Peyer's patch (tissue), 4 donors: ENCODE results near the gene DPF3. TPM values are rescaled to one million over a fixed set of nuclear protein-coding genes. Genes with fewer than 3 reads are reported as not detected.

Source experiments
- DNase-seq, 3 donors: peaks; one replicate each; pipeline ENCODE4 v3.0.0-alpha.2; 2017 to 2019
- H3K27ac ChIP-seq, 4 donors: fragments of 200-600 bp; sonication (generic); one replicate each; pipeline ENCODE4 v1.5.1; 2016 to 2019
- H3K27me3 ChIP-seq, 2 donors: fragments of 200-600 bp; sonication (generic); one replicate each; pipeline ENCODE4 v1.5.1; 2019
- H3K36me3 ChIP-seq, 3 donors: fragments of 200-600 bp; sonication (generic); one replicate each; pipeline ENCODE4 v1.5.1; 2016 to 2019
- H3K4me1 ChIP-seq, 4 donors: fragments of 200-600 bp; sonication (generic); one replicate each; pipeline ENCODE4 v1.5.1; 2016 to 2019
- H3K4me3 ChIP-seq, 4 donors: fragments of 200-600 bp; sonication (generic); 1 replicate in 3 of 4; 2 replicates in 1 of 4; pipeline ENCODE4 v1.5.1; 2016 to 2019; ENCODE audit warnings: mild to moderate bottlenecking in 1 of 4
- H3K9me3 ChIP-seq, 4 donors: fragments of 200-600 bp; sonication (generic); one replicate each; pipeline ENCODE4 v1.5.1; 2016 to 2019; ENCODE audit warnings: mild to moderate bottlenecking in 1 of 4
- CTCF ChIP-seq, 6 experiments: fragments of 450-650 bp in 4 of 6; fragments of 200-600 bp in 2 of 6; sonication (generic) in 1 of 6; IDR thresholded peaks; one replicate each; pipeline ENCODE4 v1.5.1; 2017 to 2019; ENCODE audit warnings: antibody characterized with exemption in 6 of 6, mild to moderate bottlenecking in 3 of 6, moderate library complexity in 1 of 6
- POLR2A ChIP-seq, 2 donors: fragments of 450-650 bp; IDR thresholded peaks; one replicate each; pipeline ENCODE4 v1.5.1; 2017; ENCODE audit warnings: antibody characterized with exemption in 2 of 2, mild to moderate bottlenecking in 2 of 2, moderate library complexity in 2 of 2
- total RNA-seq, 4 donors: library from RNA; depleted of rRNA; stranded (reverse); fragments of >200 nt; gene quantifications; one replicate each; pipeline ENCODE4 v1.1.0, GENCODE V29; 2016

The DPF3 gene
- total RNA-seq, 4 donors from 2014 or later: 10.7 to 25.6 (median 17.9) TPM

- Histone ChIP-seq H3K9me3 (no peaks in the 10 kb centered on the region), H3K4me1 (no peaks in the 10 kb centered on the region), H3K27ac (no peak overlapping the region), H3K27me3 (no peaks in the 10 kb centered on the region), H3K36me3 (no peaks in the 10 kb centered on the region), H3K4me3 (no peak overlapping the region)
- TF ChIP-seq CTCF (IDR thresholded peaks at IDR 0.05): no peak
- no peak for TF ChIP-seq POLR2A (IDR thresholded peaks at IDR 0.05)
- DNase-seq: no peak
Observed at GRCh38 chr14:72793156-72793939, 100.6 kb downstream of the DPF3 start.

GRCh38 chr14:72792051-72792788 lies 101.7 kb downstream of the DPF3 start:
- no peaks in the 10 kb centered on the region for H3K36me3 ChIP-seq
- no peak overlapping the region for H3K27ac ChIP-seq
- no peaks in the 10 kb centered on the region for H3K27me3 ChIP-seq
- no peak overlapping the region for H3K4me3 ChIP-seq
- DNase-seq: no peak
- TF ChIP-seq CTCF (IDR thresholded peaks at IDR 0.05) (no peak), POLR2A (IDR thresholded peaks at IDR 0.05) (no peak)
- H3K9me3 ChIP-seq: no peaks in the 10 kb centered on the region
- no peaks in the 10 kb centered on the region for H3K4me1 ChIP-seq

- no peak for DNase-seq
- H3K4me1 ChIP-seq: no peaks in the 10 kb centered on the region
- TF ChIP-seq CTCF (IDR thresholded peaks at IDR 0.05): no peak
- no peak for TF ChIP-seq POLR2A (IDR thresholded peaks at IDR 0.05)
- no peak overlapping the region for H3K4me3 ChIP-seq
- H3K27me3 ChIP-seq: no peaks in the 10 kb centered on the region
- H3K27ac ChIP-seq: no peak overlapping the region
- H3K36me3 ChIP-seq: no peaks in the 10 kb centered on the region
- no peaks in the 10 kb centered on the region for H3K9me3 ChIP-seq
Observed at GRCh38 chr14:72790887-72791566, 102.9 kb downstream of the DPF3 start.

- no peaks in the 10 kb centered on the region for H3K27me3 ChIP-seq
- DNase-seq: no peak
- TF ChIP-seq CTCF (IDR thresholded peaks at IDR 0.05) (no peak), POLR2A (IDR thresholded peaks at IDR 0.05) (no peak)
Observed at GRCh38 chr14:72788972-72789728, 104.8 kb downstream of the DPF3 start.

GRCh38 chr14:72788255-72788654 lies 105.6 kb downstream of the DPF3 start:
- TF ChIP-seq POLR2A (IDR thresholded peaks at IDR 0.05) (no peak), CTCF (IDR thresholded peaks at IDR 0.05) (no peak)
- Histone ChIP-seq H3K36me3 (no peaks in the 10 kb centered on the region), H3K4me1 (no peaks in the 10 kb centered on the region), H3K27me3 (no peaks in the 10 kb centered on the region), H3K27ac (no peak overlapping the region), H3K9me3 (no peaks in the 10 kb centered on the region), H3K4me3 (no peak overlapping the region)
- peak in 1 of 3 donors; percentile 44 for DNase-seq

More at GRCh38 chr14:72788972-72789728, 104.8 kb downstream of the DPF3 start:
- H3K4me3 ChIP-seq: no peak overlapping the region
- no peaks in the 10 kb centered on the region for H3K9me3 ChIP-seq
- no peaks in the 10 kb centered on the region for H3K36me3 ChIP-seq
- H3K4me1 ChIP-seq: no peaks in the 10 kb centered on the region
- H3K27ac ChIP-seq: no peak overlapping the region
